ENCODE data around the gene FUT3. TPM values are rescaled to one million over a fixed set of nuclear protein-coding genes. Genes with fewer than 3 reads are reported as not detected.
A peak's percentile ranks its signal among the peaks of the same experiment; 100 is the strongest.

The FUT3 gene
- total RNA-seq, result under 1 TPM in 2 of 9 donors, not detected in 7; 0.14 to 0.15 TPM
- under 1 TPM in 2 of 3 donors, not detected in 1; 0.16 to 0.20 TPM for polyA plus RNA-seq
- long read RNA-seq, donor 1, result 0 reads
- long read RNA-seq, donor 2, result 0 reads
- long read RNA-seq, donor 3, result 0 reads
- long read RNA-seq, donor 4, result 0 reads
- long read RNA-seq, donor 5, result 0 reads
- long read RNA-seq, donor 6, result 0 reads
- long read RNA-seq, donor 7, result 0 reads
- long read RNA-seq, donor 8, result 0 reads
- long read RNA-seq, donor 9, result 0 reads
- long read RNA-seq, donor 10, result 0 reads

DNA sequence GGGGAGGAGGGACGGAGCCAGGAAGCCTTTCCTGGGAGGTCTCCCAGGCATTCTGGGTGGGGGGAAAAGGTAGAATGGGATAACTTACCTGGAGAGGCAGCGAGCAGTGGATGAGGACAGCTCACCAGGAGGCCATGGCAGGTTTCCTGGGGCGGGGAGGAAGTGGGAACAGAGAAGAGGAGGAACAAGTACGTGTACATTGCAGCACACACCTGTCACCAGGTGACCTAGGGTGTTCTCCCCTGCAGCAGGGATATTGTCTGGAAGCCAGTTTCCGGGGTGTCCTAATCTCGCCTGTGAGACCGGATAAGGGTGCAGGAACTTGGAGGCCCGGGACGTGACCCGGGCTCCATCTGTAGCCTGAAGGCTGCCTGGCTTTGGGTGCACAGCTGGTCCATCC, at the start of gene FUT3:
Gene FUT3, minus strand, starts transcription at position 148 of the 400 bp plus-strand sequence.
- H3K9me3 ChIP-seq (replicated peaks in 1 of 3), result no peaks in the 10 kb centered on the region
- no peak for DNase-seq
- no peaks in the 10 kb centered on the region for H3K36me3 ChIP-seq (replicated peaks in 1 of 2)
- no peak within 1 kb of the TSS for H3K4me3 ChIP-seq
- WGBS, 4 donors, result 67 to 82% (median 77%) methylated on average over 9 to 10 of the region's 10 CpGs
- no peaks in the 10 kb centered on the region for H3K27me3 ChIP-seq
- intact Hi-C loops (cut with DNase I), result no loop called here
- TF ChIP-seq POLR2A (IDR thresholded peaks at IDR 0.05), result no peak
- TF ChIP-seq, protein P1, sequence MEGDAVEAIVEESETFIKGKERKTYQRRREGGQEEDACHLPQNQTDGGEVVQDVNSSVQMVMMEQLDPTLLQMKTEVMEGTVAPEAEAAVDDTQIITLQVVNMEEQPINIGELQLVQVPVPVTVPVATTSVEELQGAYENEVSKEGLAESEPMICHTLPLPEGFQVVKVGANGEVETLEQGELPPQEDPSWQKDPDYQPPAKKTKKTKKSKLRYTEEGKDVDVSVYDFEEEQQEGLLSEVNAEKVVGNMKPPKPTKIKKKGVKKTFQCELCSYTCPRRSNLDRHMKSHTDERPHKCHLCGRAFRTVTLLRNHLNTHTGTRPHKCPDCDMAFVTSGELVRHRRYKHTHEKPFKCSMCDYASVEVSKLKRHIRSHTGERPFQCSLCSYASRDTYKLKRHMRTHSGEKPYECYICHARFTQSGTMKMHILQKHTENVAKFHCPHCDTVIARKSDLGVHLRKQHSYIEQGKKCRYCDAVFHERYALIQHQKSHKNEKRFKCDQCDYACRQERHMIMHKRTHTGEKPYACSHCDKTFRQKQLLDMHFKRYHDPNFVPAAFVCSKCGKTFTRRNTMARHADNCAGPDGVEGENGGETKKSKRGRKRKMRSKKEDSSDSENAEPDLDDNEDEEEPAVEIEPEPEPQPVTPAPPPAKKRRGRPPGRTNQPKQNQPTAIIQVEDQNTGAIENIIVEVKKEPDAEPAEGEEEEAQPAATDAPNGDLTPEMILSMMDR (IDR thresholded peaks at IDR 0.05), result no peak
- peaks cover 0 to 3% of the 10 kb centered on the region in 2 donors for H3K4me1 ChIP-seq (replicated peaks in 1 of 2)
- no peak within 1 kb of the TSS for H3K27ac ChIP-seq

DNA sequence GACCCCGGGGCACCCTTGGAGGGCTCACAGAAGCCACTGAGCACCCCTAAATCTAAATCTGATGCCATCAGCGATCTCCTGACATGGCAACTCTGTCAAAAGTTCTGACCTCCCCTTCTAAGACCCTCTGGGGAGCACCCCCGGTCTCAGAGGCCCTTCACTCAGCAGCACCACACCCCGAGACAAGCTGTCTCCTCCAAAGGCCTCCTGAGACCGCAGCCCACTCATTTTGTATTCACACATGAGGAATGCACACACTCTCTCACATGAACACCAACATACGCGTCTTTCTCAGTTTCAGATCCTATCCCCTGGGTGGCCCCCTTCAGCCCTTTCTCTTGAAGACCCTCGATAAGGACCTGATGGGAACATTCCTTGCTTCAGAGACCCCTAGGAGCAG, 49.7 kb upstream of the FUT3 start:
- peak in 1 of 7 donors; percentile 13 for DNase-seq
- H3K27me3 ChIP-seq, result no peaks in the 10 kb centered on the region
- TF ChIP-seq, protein P1 (IDR thresholded peaks at IDR 0.05), result no peak
- no peak for TF ChIP-seq POLR2A (IDR thresholded peaks at IDR 0.05)
- intact Hi-C loops (cut with DNase I), result no loop called here
- H3K36me3 ChIP-seq (replicated peaks in 1 of 2), result peaks cover 0 to 11% of the 10 kb centered on the region in 2 donors
- WGBS, 4 donors, result 87 to 93% (median 89%) methylated on average over 8 of the region's 8 CpGs
- H3K4me3 ChIP-seq, result no peak overlapping the region
- peaks cover 16 to 40% of the 10 kb centered on the region in 2 donors for H3K4me1 ChIP-seq (replicated peaks in 1 of 2)
- H3K27ac ChIP-seq, result no peak overlapping the region
- no peaks in the 10 kb centered on the region for H3K9me3 ChIP-seq (replicated peaks in 1 of 3)

DNA sequence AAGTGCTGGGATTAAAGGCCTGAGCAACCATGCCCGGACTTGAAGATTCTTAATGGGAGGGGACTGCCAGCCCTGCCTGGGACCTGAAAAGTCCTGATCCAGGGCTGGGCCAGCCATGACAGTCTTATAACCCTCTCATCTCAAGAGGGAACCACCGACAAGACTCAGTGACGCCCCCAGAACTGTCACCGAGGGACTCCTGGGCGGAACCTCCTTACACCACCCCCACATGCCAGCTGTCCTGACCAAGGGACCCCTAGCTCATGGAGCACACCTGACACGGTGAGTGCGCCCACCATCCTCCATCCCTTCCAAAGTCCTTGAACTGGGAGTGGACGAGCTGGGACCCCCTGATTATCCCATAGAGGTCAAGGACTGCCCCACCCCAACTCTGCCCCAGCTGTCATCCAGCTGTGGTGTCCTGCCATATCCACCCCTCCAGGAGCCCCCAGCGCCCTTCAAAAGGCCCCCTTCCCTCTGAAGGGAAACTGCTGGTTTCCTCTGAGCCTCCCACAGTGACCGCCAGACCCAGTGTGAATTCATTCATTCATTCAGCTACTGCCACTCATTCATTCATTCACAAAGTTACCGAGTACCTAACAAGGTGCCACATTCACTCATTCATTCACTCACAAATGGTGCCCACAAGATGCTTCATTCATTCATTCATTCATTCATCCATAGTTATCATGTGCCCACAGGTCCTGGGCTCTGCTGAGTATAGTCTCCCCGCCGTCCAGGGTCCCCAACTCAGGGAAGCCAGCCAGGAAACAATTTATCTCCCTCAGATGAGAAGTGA, 48.7 kb upstream of the FUT3 start:
- peaks cover 18 to 42% of the 10 kb centered on the region in 2 donors for H3K4me1 ChIP-seq (replicated peaks in 1 of 2)
- no peaks in the 10 kb centered on the region for H3K9me3 ChIP-seq (replicated peaks in 1 of 3)
- TF ChIP-seq, protein P1 (IDR thresholded peaks at IDR 0.05), result no peak
- no peak for TF ChIP-seq POLR2A (IDR thresholded peaks at IDR 0.05)
- WGBS, 4 donors, result 86 to 90% (median 87%) methylated on average over 12 to 13 of the region's 13 CpGs
- peaks cover 0 to 22% of the 10 kb centered on the region in 2 donors for H3K36me3 ChIP-seq (replicated peaks in 1 of 2)
- peak overlapping the region in 1 of 5 donors; percentile 0 for H3K27ac ChIP-seq
- H3K27me3 ChIP-seq, result no peaks in the 10 kb centered on the region
- H3K4me3 ChIP-seq, result no peak overlapping the region
- DNase-seq, result peak in 3 of 7 donors; percentile 14 to 52 (median 32)
- intact Hi-C loops (cut with DNase I), result no loop called here

GRCh38 chr19:5897189-5897969, 46.1 kb upstream of the FUT3 start:
- no peaks in the 10 kb centered on the region for H3K27me3 ChIP-seq
- H3K36me3 ChIP-seq (replicated peaks in 1 of 2), result peaks cover 0 to 25% of the 10 kb centered on the region in 2 donors
- no peak overlapping the region for H3K4me3 ChIP-seq
- H3K9me3 ChIP-seq (replicated peaks in 1 of 3), result no peaks in the 10 kb centered on the region
- intact Hi-C loops (cut with DNase I), result no loop called here
- peak in 2 of 7 donors; percentile 26 to 53 for DNase-seq
- H3K4me1 ChIP-seq (replicated peaks in 1 of 2), result peaks cover 19 to 57% of the 10 kb centered on the region in 2 donors
- 92 to 97% (median 93%) methylated on average over 20 to 30 of the region's 30 CpGs for WGBS, 4 donors
- H3K27ac ChIP-seq, result peak overlapping the region in 4 of 5 donors; percentile 27 to 98 (median 84)
- no peak for TF ChIP-seq POLR2A (IDR thresholded peaks at IDR 0.05)
- TF ChIP-seq, protein P1 (IDR thresholded peaks at IDR 0.05), result no peak

All from adrenal gland (tissue), 19 donors.